ENCODE results near the gene CHCT1. TPM values are rescaled to one million over a fixed set of nuclear protein-coding genes. Genes with fewer than 3 reads are reported as not detected.

Gene CHCT1
- total and polyA plus RNA-seq, 2 of the 8 experiments (the other 6 are each of a cell fraction or from before 2014, with no cell fraction given) = 0.06 TPM; not detected in 1

- H3K4me1 ChIP-seq (replicated peaks in 1 of 4; ENCODE audit: control insufficient read depth in 3 of 4, insufficient read depth in 4 of 4, low read length in 3 of 4) = no peaks in the 10 kb centered on the region
- no peak overlapping the region for H4K91ac ChIP-seq (replicated peaks; ENCODE audit: insufficient read length, low read length)
- H3K27ac ChIP-seq (ENCODE audit: low read depth, low read length) = no peak overlapping the region
- no peaks in the 10 kb centered on the region for H3K23me2 ChIP-seq (ENCODE audit: low read depth, low read length)
- no peak overlapping the region for H2BK15ac ChIP-seq (ENCODE audit: low read length)
- H3K14ac ChIP-seq (ENCODE audit: insufficient read length) = no peak overlapping the region
- TF ChIP-seq KDM5A (IDR thresholded peaks at IDR 0.05; ENCODE audit: low read length) (no peak), TEAD4 (IDR thresholded peaks at IDR 0.05; ENCODE audit: low read depth, low read length) (no peak), ZNF274 (IDR thresholded peaks at IDR 0.05; ENCODE audit: borderline replicate concordance, extremely low read depth, low read length) (no peak), TAF1 (IDR thresholded peaks at IDR 0.05; ENCODE audit: low read depth, low read length) (no peak), POLR2AphosphoS5 (IDR thresholded peaks at IDR 0.05; ENCODE audit: low read depth, low read length) (no peak), RNF2 (IDR thresholded peaks at IDR 0.05; ENCODE audit: borderline replicate concordance, low read depth, low read length, missing control alignments, poor library complexity, severe bottlenecking) (no peak), TAF7 (optimal IDR thresholded peaks at IDR 0.05; ENCODE audit: borderline replicate concordance, low read depth, low read length) (no peak), CHD1 (IDR thresholded peaks at IDR 0.05; ENCODE audit: low read depth, low read length) (no peak)
- no peak overlapping the region for H2AFZ ChIP-seq (ENCODE audit: low read length)
- H4K8ac ChIP-seq (ENCODE audit: extremely low read depth, insufficient read depth, low read length) = no peak overlapping the region
- H3K23ac ChIP-seq (ENCODE audit: insufficient read length) = no peak overlapping the region
- no peaks in the 10 kb centered on the region for H3K79me1 ChIP-seq (ENCODE audit: low read depth, low read length)
- no peak overlapping the region for H3K4ac ChIP-seq (replicated peaks; ENCODE audit: insufficient read length, low read depth, low read length)
- no peak overlapping the region for H2BK120ac ChIP-seq (replicated peaks; ENCODE audit: low read depth, low read length)
- H4K20me1 ChIP-seq (replicated peaks in 1 of 2; ENCODE audit: control insufficient read depth in 1 of 2, insufficient read depth in 2 of 2, low read length in 2 of 2) = no peaks in the 10 kb centered on the region
- H3K79me2 ChIP-seq (ENCODE audit: control insufficient read depth in 1 of 2, insufficient read depth in 2 of 2, low read length in 2 of 2) = no peaks in the 10 kb centered on the region
- no peak overlapping the region for H3K18ac ChIP-seq (ENCODE audit: extremely low read depth, low read length)
- H3K27me3 ChIP-seq (replicated peaks in 1 of 4; ENCODE audit: control insufficient read depth in 3 of 4, extremely low read depth in 1 of 4, insufficient read depth in 3 of 4, low read length in 3 of 4) = no peaks in the 10 kb centered on the region
- H3K9me3 ChIP-seq (ENCODE audit: insufficient read depth in 2 of 2, low read depth in 1 of 2, low read length in 1 of 2) = no peaks in the 10 kb centered on the region
- no peak overlapping the region for H3K4me2 ChIP-seq (ENCODE audit: insufficient read depth in 1 of 2, low read depth in 2 of 2, low read length in 2 of 2)
- POLR2A ChIA-PET (ENCODE audit: partially characterized antibody) = no interaction called here
- H3K36me3 ChIP-seq (ENCODE audit: control insufficient read depth in 2 of 4, insufficient read depth in 4 of 4, low read length in 3 of 4) = no peaks in the 10 kb centered on the region
- H3K4me3 ChIP-seq (ENCODE audit: extremely low read depth in 1 of 4, insufficient read depth in 2 of 4, low read depth in 3 of 4, low read length in 4 of 4) = no peak overlapping the region
- no peak overlapping the region for H3K9ac ChIP-seq (replicated peaks in 1 of 4; ENCODE audit: extremely low read depth in 1 of 4, low read depth in 3 of 4, low read length in 3 of 4)
- H2BK20ac ChIP-seq (ENCODE audit: low read length) = no peak overlapping the region
- H3K56ac ChIP-seq (replicated peaks; ENCODE audit: insufficient read length, low read depth, low read length) = no peak overlapping the region
- H4K5ac ChIP-seq (ENCODE audit: insufficient read length, low read depth, low read length) = no peak overlapping the region
- CTCF ChIA-PET (ENCODE audit: partially characterized antibody) = no interaction called here
- no peak overlapping the region for H2BK12ac ChIP-seq (ENCODE audit: low read depth, low read length)
- FAIRE-seq (no peak), DNase-seq (ENCODE audit: low read depth in 1 of 2, low spot score in 2 of 2) (no peak)
- H2BK5ac ChIP-seq (ENCODE audit: low read depth, low read length) = no peak overlapping the region
- no peak overlapping the region for H2AK5ac ChIP-seq (ENCODE audit: low read depth, low read length)
These were observed 20.5 kb upstream of the CHCT1 start for GRCh38 chr17:60401819-60402218.

Data from H1 (cell line).